BJ (cell line): ENCODE data around the gene GRIK2. TPM values are rescaled to one million over a fixed set of nuclear protein-coding genes. Genes with fewer than 3 reads are reported as not detected.

Experiments used
- CTCF ChIA-PET: fragments of 350-600 bp; formaldehyde crosslinking; extraction: SDS; loops from one replicate; lab custom pipeline; 2021; ENCODE audit warnings: antibody characterized with exemption, inconsistent platforms; lab: Yijun Ruan, JAX
- POLR2A ChIA-PET: fragments of 300-600 bp; sonication (Branson Sonifier 250); formaldehyde crosslinking; extraction: SDS; loops from one replicate; lab custom pipeline; 2021; ENCODE audit warnings: antibody characterized with exemption; lab: Charles Lee
- DNase-seq: peaks from one replicate; pipeline ENCODE4 v3.0.0-alpha.2; 2011; ENCODE audit warnings: low read depth
- H3K27me3 ChIP-seq: 2 replicates; pipeline ENCODE4 v1.6.0; 2011; ENCODE audit warnings: low read length; ENCODE audit not compliant: control insufficient read depth, insufficient read depth
- H3K36me3 ChIP-seq: 2 replicates; pipeline ENCODE4 v1.5.1; 2011; ENCODE audit warnings: low read length; ENCODE audit not compliant: control insufficient read depth, insufficient read depth
- H3K4me3 ChIP-seq: 2 replicates; pipeline ENCODE4 v1.5.1; 2011; ENCODE audit warnings: low read depth, mild to moderate bottlenecking, control low read depth, low read length
- CTCF ChIP-seq: IDR thresholded peaks from 2 replicates; pipeline ENCODE4 v1.5.1; 2011; ENCODE audit warnings: low read depth, mild to moderate bottlenecking, control low read depth, inconsistent platforms, low read length, moderate library complexity; ENCODE audit not compliant: insufficient read depth
- polyA plus RNA-seq: library from polyadenylated mRNA; depleted of rRNA; stranded (reverse); fragments of >200 nt; gene quantifications from 2 replicates; pipeline ENCODE4 v1.2.3, GENCODE V29; 2011

GRIK2 gene
- polyA plus RNA-seq, 1 experiment = 23.0 TPM

- Histone ChIP-seq H3K4me3 (no peak overlapping the region), H3K27me3 (no peaks in the 10 kb centered on the region), H3K36me3 (no peaks in the 10 kb centered on the region)
- no peak for DNase-seq
- no peak for TF ChIP-seq CTCF
- POLR2A ChIA-PET = interaction anchor here (0.5 kb wide), 1 partner anchor 418 kb away, joined by 4 read pairs; no protein-coding TSS in a partner anchor
- CTCF ChIA-PET = interaction anchor here (1.0 kb wide), 1 partner anchor 8 kb away, joined by 3 read pairs; no protein-coding TSS in a partner anchor
Observed at GRCh38 chr6:101534386-101534785, 140.9 kb downstream of the GRIK2 start.

GRCh38 chr6:101534821-101535220 is 141.3 kb downstream of the GRIK2 start:
- CTCF ChIA-PET = interaction anchor here (1.0 kb wide), 1 partner anchor 8 kb away, joined by 3 read pairs; no protein-coding TSS in a partner anchor
- POLR2A ChIA-PET = interaction anchor here (0.5 kb wide), 1 partner anchor 418 kb away, joined by 4 read pairs; no protein-coding TSS in a partner anchor
- DNase-seq = no peak
- no peak for TF ChIP-seq CTCF
- H3K4me3 ChIP-seq = no peak overlapping the region; the same call in 1 of the 2 replicates
- no peaks in the 10 kb centered on the region for H3K27me3 ChIP-seq
- no peaks in the 10 kb centered on the region for H3K36me3 ChIP-seq

GRCh38 chr6:101537753-101538316 is 144.3 kb downstream of the GRIK2 start:
- no peak overlapping the region for H3K4me3 ChIP-seq
- POLR2A ChIA-PET = no interaction called here
- no peaks in the 10 kb centered on the region for H3K27me3 ChIP-seq
- no peak for DNase-seq
- CTCF ChIA-PET = no interaction called here
- no peak for TF ChIP-seq CTCF
- H3K36me3 ChIP-seq = no peaks in the 10 kb centered on the region

DNA sequence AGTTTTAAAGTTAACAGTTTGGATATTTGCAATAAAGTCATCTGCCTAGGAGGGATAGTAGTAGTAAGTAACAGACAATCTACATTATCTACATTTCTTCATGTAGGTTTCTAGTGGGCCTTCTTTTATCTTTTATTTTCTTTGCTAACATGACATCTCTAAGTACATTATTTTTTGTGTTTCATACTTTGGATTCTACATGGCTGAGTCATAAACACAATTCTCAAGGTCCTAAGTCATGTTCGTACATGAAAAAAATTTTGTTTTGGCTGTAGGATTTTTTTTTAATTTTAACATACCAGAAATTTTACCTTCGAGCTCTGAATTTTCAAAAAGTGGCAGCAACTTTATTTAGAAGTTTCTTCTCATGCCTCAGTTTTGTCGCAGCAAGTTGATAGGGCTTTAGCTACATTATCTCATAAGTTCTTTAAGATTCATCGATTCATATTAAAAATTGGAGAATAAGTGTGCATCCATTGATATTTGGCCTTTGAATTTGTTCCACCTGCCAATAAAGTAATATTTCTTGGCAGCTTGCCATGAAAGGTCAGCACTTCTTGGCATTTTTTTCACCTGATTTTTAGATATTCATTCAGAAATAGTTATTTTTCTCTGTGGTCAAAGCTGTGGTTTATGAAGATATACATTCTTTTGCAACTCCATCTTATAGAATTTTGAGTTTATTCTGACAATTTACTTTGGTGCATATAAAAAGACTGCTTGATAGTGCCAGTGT is 146.2 kb downstream of the GRIK2 start:
- TF ChIP-seq CTCF = no peak
- H3K36me3 ChIP-seq = no peaks in the 10 kb centered on the region
- no peaks in the 10 kb centered on the region for H3K27me3 ChIP-seq
- CTCF ChIA-PET = no interaction called here
- peak; percentile 39 for DNase-seq
- POLR2A ChIA-PET = no interaction called here
- H3K4me3 ChIP-seq = no peak overlapping the region

- no peaks in the 10 kb centered on the region for H3K27me3 ChIP-seq
- H3K4me3 ChIP-seq = no peak overlapping the region
- TF ChIP-seq CTCF = no peak
- H3K36me3 ChIP-seq = no peaks in the 10 kb centered on the region
- CTCF ChIA-PET = interaction anchor here (0.6 kb wide), 1 partner anchor 196 kb away, joined by 7 read pairs; no protein-coding TSS in a partner anchor
- no peak for DNase-seq
- POLR2A ChIA-PET = no interaction called here
Observed at GRCh38 chr6:101541894-101542293, 148.4 kb downstream of the GRIK2 start.
